Glomerular visceral epithelial cell (primary cell): Measurements from ENCODE around the gene AXIN2.
"Not testable (repeated sequence)": the region's sequence is repeated elsewhere in the genome, so short reads cannot be mapped to it uniquely, and the experiment has no call there.

Experiments
- DNase-seq: peaks from one replicate; pipeline ENCODE4 v3.0.0-alpha.2; 2016; ENCODE audit errors: extremely low spot score

AXIN2 gene

GRCh38 chr17:65487161-65487560, 74.3 kb downstream of the AXIN2 start:
- no peak for DNase-seq

GRCh38 chr17:65485388-65486299, 75.8 kb downstream of the AXIN2 start:
- DNase-seq: no peak

GRCh38 chr17:65484405-65484804, 77.0 kb downstream of the AXIN2 start:
- not testable (repeated sequence) for DNase-seq

DNA sequence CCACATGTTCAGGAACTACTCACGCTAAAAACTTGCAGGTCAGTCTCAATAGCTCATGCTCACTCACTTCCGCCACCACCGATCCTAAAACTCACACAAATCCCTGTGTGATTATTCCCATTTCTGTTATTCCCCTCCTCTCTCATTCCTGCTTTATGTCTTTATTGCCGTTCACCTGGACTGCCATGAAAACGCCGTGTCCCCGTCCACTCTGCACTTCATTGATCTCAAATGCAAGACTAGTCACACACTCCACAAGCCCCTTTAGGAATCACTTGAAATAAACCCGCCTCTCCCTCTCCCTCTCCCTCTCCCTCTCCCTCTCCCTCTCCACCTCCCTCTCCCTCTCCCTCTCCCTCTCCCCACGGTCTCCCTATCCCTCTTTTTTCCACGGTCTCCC, 78.0 kb downstream of the AXIN2 start:
- DNase-seq: no peak

DNA sequence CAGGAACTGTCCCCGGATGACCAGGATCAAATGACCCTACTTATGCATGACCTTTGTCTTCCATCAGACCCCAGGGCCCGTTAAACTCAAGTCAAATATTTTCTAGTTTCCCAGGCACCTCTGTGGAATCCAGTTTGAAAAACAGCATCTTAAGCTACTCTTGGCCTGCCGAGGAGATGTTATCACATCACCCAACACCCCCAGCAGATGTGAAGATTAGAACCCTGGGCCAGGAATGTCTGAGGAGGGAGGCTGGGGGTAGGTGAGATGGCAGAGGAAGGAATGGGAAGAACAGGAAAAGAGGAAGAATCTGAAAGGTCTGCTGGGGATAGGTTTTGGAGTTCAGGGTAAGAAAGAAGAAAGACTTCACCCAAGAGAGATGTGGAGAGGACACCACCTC, 79.2 kb downstream of the AXIN2 start:
- no peak for DNase-seq

- DNase-seq: no peak
These were observed 82.2 kb downstream of the AXIN2 start for GRCh38 chr17:65479282-65479681.
